Left lobe of liver (tissue), 1 donor: ENCODE data around the gene TMEM35A. TPM values are rescaled to one million over a fixed set of nuclear protein-coding genes. Genes with fewer than 3 reads are reported as not detected.

ENCODE experiments used
- total RNA-seq: library from RNA; stranded (reverse); gene quantifications from one replicate; pipeline ENCODE4 v1.2.1, GENCODE V29; 2021
- donor health status: DM: no; HTN: yes; CAD: no.

Gene TMEM35A
- total RNA-seq, 1 donor from 2014 or later = not detected

Other genes with a start within 250 kb of the TMEM35A start
- gene NOX1, start 204.5 kb upstream of the TMEM35A start, total RNA-seq = not detected
- gene XKRX, start 150.0 kb upstream of the TMEM35A start, total RNA-seq = 0.05 TPM
- gene ARL13A, start 109.2 kb upstream of the TMEM35A start, total RNA-seq = not detected
- 9.7 TPM for gene TRMT2B, start 26.8 kb upstream of the TMEM35A start, total RNA-seq
- 0.40 TPM for gene CENPI, start 19.3 kb downstream of the TMEM35A start, total RNA-seq
- gene DRP2, start 140.9 kb downstream of the TMEM35A start, total RNA-seq = not detected
- 0.08 TPM for gene TAF7L, start 212.5 kb downstream of the TMEM35A start, total RNA-seq